Measurements from ENCODE around the gene TEX22. TPM values are rescaled to one million over a fixed set of nuclear protein-coding genes. Genes with fewer than 3 reads are reported as not detected.

TEX22 gene
- total and polyA plus RNA-seq, 4 donors: 0.02 to 0.14 (median 0.08) TPM; not detected in 1

DNA sequence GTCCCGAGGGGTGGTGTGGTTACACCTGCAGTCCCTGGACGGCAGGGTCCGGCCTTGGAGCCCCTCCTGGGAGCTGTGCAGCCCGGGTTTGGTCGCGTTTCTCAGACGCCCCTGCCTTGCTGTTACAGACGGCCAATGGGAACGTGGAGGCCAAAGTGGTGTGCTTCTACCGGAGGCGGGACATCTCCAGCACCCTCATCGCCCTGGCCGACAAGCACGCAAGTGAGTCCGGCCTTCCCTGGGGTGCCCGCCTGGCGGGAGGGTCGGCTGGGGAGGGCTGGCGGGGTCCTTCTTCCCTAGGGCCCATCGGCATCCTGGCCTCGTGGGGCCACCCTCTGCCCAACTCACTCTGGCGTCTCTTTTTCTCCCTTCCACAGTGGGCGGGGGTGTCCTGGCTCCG is 47.0 kb downstream of the TEX22 start:
- TF ChIP-seq, protein P1, sequence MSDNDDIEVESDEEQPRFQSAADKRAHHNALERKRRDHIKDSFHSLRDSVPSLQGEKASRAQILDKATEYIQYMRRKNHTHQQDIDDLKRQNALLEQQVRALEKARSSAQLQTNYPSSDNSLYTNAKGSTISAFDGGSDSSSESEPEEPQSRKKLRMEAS (IDR thresholded peaks at IDR 0.05): no peak
- TF ChIP-seq, protein P2, sequence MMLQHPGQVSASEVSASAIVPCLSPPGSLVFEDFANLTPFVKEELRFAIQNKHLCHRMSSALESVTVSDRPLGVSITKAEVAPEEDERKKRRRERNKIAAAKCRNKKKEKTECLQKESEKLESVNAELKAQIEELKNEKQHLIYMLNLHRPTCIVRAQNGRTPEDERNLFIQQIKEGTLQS (IDR thresholded peaks at IDR 0.05): no peak
- TF ChIP-seq JUND (IDR thresholded peaks at IDR 0.05) (no peak), SP1 (IDR thresholded peaks at IDR 0.05) (no peak), FOXA2 (IDR thresholded peaks at IDR 0.05) (no peak), TAF1 (conservative IDR thresholded peaks at IDR 0.05) (no peak), GABPA (IDR thresholded peaks at IDR 0.05 in 1 of 2, conservative IDR thresholded peaks at IDR 0.05 in 1 of 2) (no peak), NR2F2 (IDR thresholded peaks at IDR 0.05) (no peak)
- TF ChIP-seq, protein P3, sequence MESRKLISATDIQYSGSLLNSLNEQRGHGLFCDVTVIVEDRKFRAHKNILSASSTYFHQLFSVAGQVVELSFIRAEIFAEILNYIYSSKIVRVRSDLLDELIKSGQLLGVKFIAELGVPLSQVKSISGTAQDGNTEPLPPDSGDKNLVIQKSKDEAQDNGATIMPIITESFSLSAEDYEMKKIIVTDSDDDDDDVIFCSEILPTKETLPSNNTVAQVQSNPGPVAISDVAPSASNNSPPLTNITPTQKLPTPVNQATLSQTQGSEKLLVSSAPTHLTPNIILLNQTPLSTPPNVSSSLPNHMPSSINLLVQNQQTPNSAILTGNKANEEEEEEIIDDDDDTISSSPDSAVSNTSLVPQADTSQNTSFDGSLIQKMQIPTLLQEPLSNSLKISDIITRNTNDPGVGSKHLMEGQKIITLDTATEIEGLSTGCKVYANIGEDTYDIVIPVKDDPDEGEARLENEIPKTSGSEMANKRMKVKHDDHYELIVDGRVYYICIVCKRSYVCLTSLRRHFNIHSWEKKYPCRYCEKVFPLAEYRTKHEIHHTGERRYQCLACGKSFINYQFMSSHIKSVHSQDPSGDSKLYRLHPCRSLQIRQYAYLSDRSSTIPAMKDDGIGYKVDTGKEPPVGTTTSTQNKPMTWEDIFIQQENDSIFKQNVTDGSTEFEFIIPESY (IDR thresholded peaks at IDR 0.05): no peak
- TF ChIP-seq, protein P4, sequence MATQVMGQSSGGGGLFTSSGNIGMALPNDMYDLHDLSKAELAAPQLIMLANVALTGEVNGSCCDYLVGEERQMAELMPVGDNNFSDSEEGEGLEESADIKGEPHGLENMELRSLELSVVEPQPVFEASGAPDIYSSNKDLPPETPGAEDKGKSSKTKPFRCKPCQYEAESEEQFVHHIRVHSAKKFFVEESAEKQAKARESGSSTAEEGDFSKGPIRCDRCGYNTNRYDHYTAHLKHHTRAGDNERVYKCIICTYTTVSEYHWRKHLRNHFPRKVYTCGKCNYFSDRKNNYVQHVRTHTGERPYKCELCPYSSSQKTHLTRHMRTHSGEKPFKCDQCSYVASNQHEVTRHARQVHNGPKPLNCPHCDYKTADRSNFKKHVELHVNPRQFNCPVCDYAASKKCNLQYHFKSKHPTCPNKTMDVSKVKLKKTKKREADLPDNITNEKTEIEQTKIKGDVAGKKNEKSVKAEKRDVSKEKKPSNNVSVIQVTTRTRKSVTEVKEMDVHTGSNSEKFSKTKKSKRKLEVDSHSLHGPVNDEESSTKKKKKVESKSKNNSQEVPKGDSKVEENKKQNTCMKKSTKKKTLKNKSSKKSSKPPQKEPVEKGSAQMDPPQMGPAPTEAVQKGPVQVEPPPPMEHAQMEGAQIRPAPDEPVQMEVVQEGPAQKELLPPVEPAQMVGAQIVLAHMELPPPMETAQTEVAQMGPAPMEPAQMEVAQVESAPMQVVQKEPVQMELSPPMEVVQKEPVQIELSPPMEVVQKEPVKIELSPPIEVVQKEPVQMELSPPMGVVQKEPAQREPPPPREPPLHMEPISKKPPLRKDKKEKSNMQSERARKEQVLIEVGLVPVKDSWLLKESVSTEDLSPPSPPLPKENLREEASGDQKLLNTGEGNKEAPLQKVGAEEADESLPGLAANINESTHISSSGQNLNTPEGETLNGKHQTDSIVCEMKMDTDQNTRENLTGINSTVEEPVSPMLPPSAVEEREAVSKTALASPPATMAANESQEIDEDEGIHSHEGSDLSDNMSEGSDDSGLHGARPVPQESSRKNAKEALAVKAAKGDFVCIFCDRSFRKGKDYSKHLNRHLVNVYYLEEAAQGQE (IDR thresholded peaks at IDR 0.05): no peak

DNA sequence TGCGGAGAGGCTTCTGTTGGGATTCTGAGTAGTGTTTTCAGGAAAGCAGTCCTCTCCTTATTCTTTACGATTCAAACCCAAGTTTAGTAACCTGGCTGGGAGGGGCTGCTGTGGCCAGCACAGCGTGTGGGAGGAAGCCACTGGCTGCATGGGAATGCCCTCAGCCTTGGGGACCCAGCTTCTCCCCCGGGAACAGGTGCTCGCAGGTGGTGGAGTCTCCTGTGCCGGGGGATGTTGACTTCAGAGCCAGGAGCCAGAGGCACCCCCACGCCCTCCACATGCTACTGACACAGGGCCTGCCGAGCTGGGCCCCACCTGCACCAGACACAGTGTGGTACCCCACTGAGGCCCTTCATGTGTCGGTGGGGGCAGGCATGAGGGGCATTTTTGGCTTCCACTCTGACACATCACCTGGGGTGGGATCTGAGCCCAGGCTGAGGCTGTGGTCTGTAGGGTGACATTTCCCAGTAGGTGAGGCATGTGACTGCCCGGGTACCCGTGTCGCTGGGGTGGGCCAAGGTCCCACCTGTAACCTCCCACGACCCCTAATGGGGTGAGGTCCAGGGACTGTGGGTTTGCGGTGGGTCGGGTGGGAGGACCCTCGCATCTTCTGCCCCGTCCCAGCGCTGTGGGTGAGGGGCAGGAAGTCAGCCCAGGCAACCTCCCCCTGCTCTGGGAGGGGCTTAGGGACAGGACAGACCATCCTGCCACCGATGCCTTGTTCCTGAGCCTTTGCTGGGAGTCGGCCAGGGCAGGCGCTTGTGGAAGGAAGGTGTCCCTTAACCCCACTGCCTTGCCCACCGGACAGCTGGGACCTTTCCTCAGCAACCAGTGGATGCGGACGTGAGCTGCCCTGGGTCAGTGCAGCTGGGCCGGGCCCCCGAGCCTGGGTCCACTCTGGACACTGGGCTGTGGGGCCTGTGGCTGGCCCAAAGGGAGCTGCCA is 47.8 kb downstream of the TEX22 start:
- Histone ChIP-seq H3K4me3 (ENCODE audit: low read depth in 1 of 3, low read length in 3 of 3) (no peak overlapping the region), H3K36me3 (ENCODE audit: control insufficient read depth in 4 of 4, insufficient read depth in 3 of 4, low read depth in 1 of 4, low read length in 3 of 4) (peaks cover 0 to 9% (median 2%) of the 10 kb centered on the region in 4 donors), H3K9ac (ENCODE audit: low read depth in 1 of 2, low read length in 2 of 2) (no peak overlapping the region), H3K27me3 (ENCODE audit: control insufficient read depth in 4 of 4, insufficient read depth in 4 of 4, low read length in 3 of 4) (no peaks in the 10 kb centered on the region), H3K27ac (ENCODE audit: low read depth in 1 of 2, low read length in 2 of 2) (no peak overlapping the region), H3K4me1 (ENCODE audit: control insufficient read depth in 4 of 4, insufficient read depth in 4 of 4, low read length in 3 of 4) (no peaks in the 10 kb centered on the region), H3K9me3 (ENCODE audit: control insufficient read depth in 4 of 4, low read length in 3 of 4) (no peaks in the 10 kb centered on the region)
- TF ChIP-seq FOXA2 (IDR thresholded peaks at IDR 0.05): no peak
- TF ChIP-seq, protein P3 (IDR thresholded peaks at IDR 0.05): no peak
- DNase-seq (ENCODE audit: low spot score): no peak
- WGBS: 92% methylated on average over 26 of the region's 26 CpGs

More for the DNA sequence above, 47.0 kb downstream of the TEX22 start:
- Histone ChIP-seq H3K4me3 (ENCODE audit: low read depth in 1 of 3, low read length in 3 of 3) (no peak overlapping the region), H3K36me3 (ENCODE audit: control insufficient read depth in 4 of 4, insufficient read depth in 3 of 4, low read depth in 1 of 4, low read length in 3 of 4) (peaks cover 0 to 3% (median 1%) of the 10 kb centered on the region in 4 donors), H3K4me1 (ENCODE audit: control insufficient read depth in 4 of 4, insufficient read depth in 4 of 4, low read length in 3 of 4) (no peaks in the 10 kb centered on the region), H3K9me3 (ENCODE audit: control insufficient read depth in 4 of 4, low read length in 3 of 4) (no peaks in the 10 kb centered on the region), H3K27me3 (ENCODE audit: control insufficient read depth in 4 of 4, insufficient read depth in 4 of 4, low read length in 3 of 4) (no peaks in the 10 kb centered on the region), H3K27ac (ENCODE audit: low read depth in 1 of 2, low read length in 2 of 2) (no peak overlapping the region), H3K9ac (ENCODE audit: low read depth in 1 of 2, low read length in 2 of 2) (no peak overlapping the region)
- DNase-seq (ENCODE audit: low spot score): no peak
- WGBS: 94% methylated on average over 24 of the region's 24 CpGs

Measured in liver (tissue), 9 donors.